Stimulated activated memory B cell treated with anti-CD40 and anti-IgM and Interleukin-4, amounts not matched to agents 10 μg/mL and 1 μg/mL and 100 μg/mL, for 72 hours (primary cell): ENCODE results near the gene ZBTB16.

Experiments used
- ATAC-seq: fragments of 150-1000 bp; cut with Tn5 transposase; 2 replicates; pipeline ENCODE4 v1.10.0; 2021
- H3K27ac Mint-ChIP-seq: one replicate; pipeline ENCODE4 v1.8.0; 2022; ENCODE audit warnings: mild to moderate bottlenecking, mixed read lengths
- H3K27me3 Mint-ChIP-seq: one replicate; pipeline ENCODE4 v1.8.0; 2022; ENCODE audit warnings: mixed read lengths
- H3K36me3 Mint-ChIP-seq: one replicate; pipeline ENCODE4 v1.8.0; 2022; ENCODE audit warnings: mixed read lengths
- H3K4me1 Mint-ChIP-seq: one replicate; pipeline ENCODE4 v1.8.0; 2022; ENCODE audit warnings: mixed read lengths
- H3K4me3 Mint-ChIP-seq: one replicate; pipeline ENCODE4 v1.8.0; 2022; ENCODE audit warnings: mild to moderate bottlenecking, moderate library complexity, mixed read lengths
- H3K9me3 Mint-ChIP-seq: one replicate; pipeline ENCODE4 v1.8.0; 2022; ENCODE audit warnings: mixed read lengths

ZBTB16 gene

GRCh38 chr11:114159320-114159719 lies 99.8 kb downstream of the ZBTB16 start:
- ATAC-seq, result no peak
- Mint-ChIP-seq H3K27me3 (no peaks in the 10 kb centered on the region), H3K27ac (peak overlapping the region; percentile 72), H3K36me3 (no peaks in the 10 kb centered on the region), H3K4me1 (peaks cover 47% of the 10 kb centered on the region), H3K9me3 (no peaks in the 10 kb centered on the region), H3K4me3 (no peak overlapping the region)

- peak overlapping the region; percentile 28 for H3K4me3 Mint-ChIP-seq
- H3K4me1 Mint-ChIP-seq, result peaks cover 47% of the 10 kb centered on the region
- H3K9me3 Mint-ChIP-seq, result no peaks in the 10 kb centered on the region
- no peaks in the 10 kb centered on the region for H3K27me3 Mint-ChIP-seq
- peak; percentile 94 for ATAC-seq
- peak overlapping the region; percentile 72 for H3K27ac Mint-ChIP-seq
- H3K36me3 Mint-ChIP-seq, result no peaks in the 10 kb centered on the region
These were observed 100.5 kb downstream of the ZBTB16 start for GRCh38 chr11:114159802-114160632.

- no peak for ATAC-seq
- Mint-ChIP-seq H3K4me1 (peaks cover 47% of the 10 kb centered on the region), H3K27ac (peak overlapping the region; percentile 23), H3K9me3 (no peaks in the 10 kb centered on the region), H3K36me3 (no peaks in the 10 kb centered on the region), H3K4me3 (no peak overlapping the region), H3K27me3 (no peaks in the 10 kb centered on the region)
These were observed 101.4 kb downstream of the ZBTB16 start for GRCh38 chr11:114160894-114161293.

GRCh38 chr11:114161486-114162250 lies 102.2 kb downstream of the ZBTB16 start:
- no peaks in the 10 kb centered on the region for H3K9me3 Mint-ChIP-seq
- H3K36me3 Mint-ChIP-seq, result no peaks in the 10 kb centered on the region
- ATAC-seq, result no peak
- H3K27me3 Mint-ChIP-seq, result no peaks in the 10 kb centered on the region
- peaks cover 44% of the 10 kb centered on the region for H3K4me1 Mint-ChIP-seq
- peak overlapping the region; percentile 23 for H3K27ac Mint-ChIP-seq
- H3K4me3 Mint-ChIP-seq, result no peak overlapping the region

GRCh38 chr11:114162719-114163123 lies 103.2 kb downstream of the ZBTB16 start:
- Mint-ChIP-seq H3K36me3 (no peaks in the 10 kb centered on the region), H3K4me3 (no peak overlapping the region)

GRCh38 chr11:114163229-114163631 lies 103.7 kb downstream of the ZBTB16 start:
- no peak for ATAC-seq
- peaks cover 44% of the 10 kb centered on the region for H3K4me1 Mint-ChIP-seq
- no peaks in the 10 kb centered on the region for H3K36me3 Mint-ChIP-seq
- H3K4me3 Mint-ChIP-seq, result no peak overlapping the region
- H3K27me3 Mint-ChIP-seq, result peaks cover 8% of the 10 kb centered on the region
- H3K27ac Mint-ChIP-seq, result no peak overlapping the region
- H3K9me3 Mint-ChIP-seq, result no peaks in the 10 kb centered on the region

More at GRCh38 chr11:114162719-114163123, 103.2 kb downstream of the ZBTB16 start:
- ATAC-seq, result no peak
- H3K9me3 Mint-ChIP-seq, result no peaks in the 10 kb centered on the region
- H3K4me1 Mint-ChIP-seq, result peaks cover 44% of the 10 kb centered on the region
- peaks cover 3% of the 10 kb centered on the region for H3K27me3 Mint-ChIP-seq
- H3K27ac Mint-ChIP-seq, result no peak overlapping the region

- no peak overlapping the region for H3K27ac Mint-ChIP-seq
These were observed 104.4 kb downstream of the ZBTB16 start for GRCh38 chr11:114163830-114164401.

GRCh38 chr11:114164546-114164945 lies 105.0 kb downstream of the ZBTB16 start:
- peaks cover 9% of the 10 kb centered on the region for H3K27me3 Mint-ChIP-seq
- H3K36me3 Mint-ChIP-seq, result no peaks in the 10 kb centered on the region
- H3K4me3 Mint-ChIP-seq, result no peak overlapping the region
- no peak for ATAC-seq
- no peak overlapping the region for H3K27ac Mint-ChIP-seq
- peaks cover 47% of the 10 kb centered on the region for H3K4me1 Mint-ChIP-seq
- H3K9me3 Mint-ChIP-seq, result no peaks in the 10 kb centered on the region

More at GRCh38 chr11:114163830-114164401, 104.4 kb downstream of the ZBTB16 start:
- peaks cover 9% of the 10 kb centered on the region for H3K27me3 Mint-ChIP-seq
- ATAC-seq, result no peak
- H3K4me3 Mint-ChIP-seq, result no peak overlapping the region
- no peaks in the 10 kb centered on the region for H3K9me3 Mint-ChIP-seq
- peaks cover 47% of the 10 kb centered on the region for H3K4me1 Mint-ChIP-seq
- no peaks in the 10 kb centered on the region for H3K36me3 Mint-ChIP-seq

- Mint-ChIP-seq H3K4me3 (no peak overlapping the region), H3K9me3 (no peaks in the 10 kb centered on the region), H3K27ac (no peak overlapping the region), H3K36me3 (no peaks in the 10 kb centered on the region), H3K4me1 (peaks cover 40% of the 10 kb centered on the region), H3K27me3 (peaks cover 9% of the 10 kb centered on the region)
- ATAC-seq, result no peak
These were observed 106.1 kb downstream of the ZBTB16 start for GRCh38 chr11:114165326-114166230.

GRCh38 chr11:114166362-114166761 lies 106.9 kb downstream of the ZBTB16 start:
- Mint-ChIP-seq H3K4me1 (peaks cover 37% of the 10 kb centered on the region), H3K27me3 (peaks cover 9% of the 10 kb centered on the region), H3K4me3 (no peak overlapping the region), H3K36me3 (no peaks in the 10 kb centered on the region), H3K9me3 (no peaks in the 10 kb centered on the region), H3K27ac (no peak overlapping the region)
- ATAC-seq, result no peak

- peak; percentile 26 for ATAC-seq
- peaks cover 9% of the 10 kb centered on the region for H3K27me3 Mint-ChIP-seq
- H3K9me3 Mint-ChIP-seq, result no peaks in the 10 kb centered on the region
- H3K4me1 Mint-ChIP-seq, result peaks cover 38% of the 10 kb centered on the region
- no peak overlapping the region for H3K4me3 Mint-ChIP-seq
- H3K36me3 Mint-ChIP-seq, result no peaks in the 10 kb centered on the region
- H3K27ac Mint-ChIP-seq, result no peak overlapping the region
These were observed 107.4 kb downstream of the ZBTB16 start for GRCh38 chr11:114166897-114167323.

GRCh38 chr11:114167355-114167754 lies 107.8 kb downstream of the ZBTB16 start:
- ATAC-seq, result no peak
- H3K27ac Mint-ChIP-seq, result no peak overlapping the region
- H3K4me1 Mint-ChIP-seq, result peaks cover 39% of the 10 kb centered on the region
- H3K36me3 Mint-ChIP-seq, result no peaks in the 10 kb centered on the region
- peaks cover 9% of the 10 kb centered on the region for H3K27me3 Mint-ChIP-seq
- no peak overlapping the region for H3K4me3 Mint-ChIP-seq
- H3K9me3 Mint-ChIP-seq, result no peaks in the 10 kb centered on the region

- Mint-ChIP-seq H3K4me3 (no peak overlapping the region), H3K9me3 (no peaks in the 10 kb centered on the region), H3K36me3 (no peaks in the 10 kb centered on the region), H3K27ac (peak overlapping the region; percentile 1), H3K4me1 (peaks cover 39% of the 10 kb centered on the region), H3K27me3 (peaks cover 9% of the 10 kb centered on the region)
- no peak for ATAC-seq
These were observed 108.4 kb downstream of the ZBTB16 start for GRCh38 chr11:114167771-114168448.

GRCh38 chr11:114168691-114169090 lies 109.2 kb downstream of the ZBTB16 start:
- no peak overlapping the region for H3K4me3 Mint-ChIP-seq
- peak; percentile 28 for ATAC-seq
- no peaks in the 10 kb centered on the region for H3K9me3 Mint-ChIP-seq
- peaks cover 39% of the 10 kb centered on the region for H3K4me1 Mint-ChIP-seq
- H3K27me3 Mint-ChIP-seq, result peaks cover 9% of the 10 kb centered on the region
- H3K36me3 Mint-ChIP-seq, result no peaks in the 10 kb centered on the region
- no peak overlapping the region for H3K27ac Mint-ChIP-seq
